B cell (primary cell): ENCODE measurements around the gene SHD. TPM values are rescaled to one million over a fixed set of nuclear protein-coding genes. Genes with fewer than 3 reads are reported as not detected.

ENCODE experiments used
- ATAC-seq: fragments of 200-7000 bp; cut with Tn5 transposase; one replicate; pipeline ENCODE4 v1.10.0; 2021; ENCODE audit warnings: low read depth, mild to moderate bottlenecking, moderate number of reproducible peaks, moderate library complexity
- CTCF ChIA-PET: fragments of 350-600 bp; sonication (Branson Sonifier 250); formaldehyde crosslinking; loops from one replicate; lab custom pipeline; 2021; ENCODE audit warnings: antibody characterized with exemption, inconsistent platforms; lab: Charles Lee
- POLR2A ChIA-PET: fragments of 350-600 bp; sonication (Branson Sonifier 250); formaldehyde crosslinking; loops from one replicate; lab custom pipeline; 2021; ENCODE audit warnings: antibody characterized with exemption; lab: Charles Lee
- DNase-seq: peaks from one replicate; pipeline ENCODE4 v3.0.0; 2013
- H2AFZ ChIP-seq: 2 replicates; pipeline ENCODE4 v1.6.1; 2012; ENCODE audit warnings: mild to moderate bottlenecking, low read depth, low read length; ENCODE audit not compliant: insufficient read depth, poor library complexity, severe bottlenecking
- H3K27ac ChIP-seq, 2 donors: 1 replicate in 1 of 2; 2 replicates in 1 of 2; pipeline ENCODE4 v1.5.1; 2012 to 2013; ENCODE audit warnings: low read length in 2 of 2, mild to moderate bottlenecking in 2 of 2, moderate library complexity in 1 of 2
- H3K27me3 ChIP-seq, 4 experiments: fragments of 200-600 bp in 1 of 4; sonication (generic) in 1 of 4; replicated peaks in 1 of 4; 1 replicate in 2 of 4; 2 replicates in 2 of 4; pipeline versions ENCODE4 v1.6.1 to v1.7.0; 2013 to 2016; ENCODE audit warnings: low read length in 3 of 4, mild to moderate bottlenecking in 2 of 4, mixed read lengths in 1 of 4, moderate library complexity in 1 of 4; ENCODE audit not compliant: insufficient read depth in 4 of 4, control insufficient read depth in 3 of 4; ENCODE audit errors: control extremely low read depth in 1 of 4
- H3K36me3 ChIP-seq, 2 experiments: replicated peaks in 1 of 2; 1 replicate in 1 of 2; 2 replicates in 1 of 2; pipeline versions ENCODE4 v1.6.1 to v1.7.1; 2013; ENCODE audit warnings: low read length in 1 of 2; ENCODE audit not compliant: insufficient read depth in 2 of 2, control insufficient read depth in 1 of 2; ENCODE audit errors: control extremely low read depth in 1 of 2, extremely low read depth in 1 of 2
- H3K4me1 ChIP-seq, 2 donors: fragments of 200-600 bp in 1 of 2; sonication (generic) in 1 of 2; 1 replicate in 1 of 2; 2 replicates in 1 of 2; pipeline versions ENCODE4 v1.5.1 to v1.6.1; 2013 to 2017; ENCODE audit warnings: low read length in 2 of 2; ENCODE audit not compliant: control insufficient read depth in 2 of 2, insufficient read depth in 2 of 2
- H3K4me2 ChIP-seq: replicated peaks from 2 replicates; pipeline ENCODE3; 2012; ENCODE audit warnings: mild to moderate bottlenecking, low read depth, low read length; ENCODE audit not compliant: poor library complexity, severe bottlenecking
- H3K4me3 ChIP-seq, 5 experiments: fragments of 200-600 bp in 1 of 5; sonication (generic) in 1 of 5; 1 replicate in 3 of 5; 2 replicates in 2 of 5; pipeline versions ENCODE4 v1.5.1 to v1.7.0; 2011 to 2016; ENCODE audit warnings: low read length in 4 of 5, mild to moderate bottlenecking in 4 of 5, low read depth in 2 of 5, control low read depth in 1 of 5, moderate library complexity in 1 of 5; ENCODE audit not compliant: insufficient read depth in 1 of 5; ENCODE audit errors: control extremely low read depth in 1 of 5, extremely low read depth in 1 of 5
- H3K79me2 ChIP-seq: fragments of 200-600 bp; sonication (generic); one replicate; pipeline ENCODE4 v1.6.0; 2016; ENCODE audit warnings: low read length; ENCODE audit not compliant: control insufficient read depth, insufficient read depth
- H3K9ac ChIP-seq: fragments of 200-600 bp; sonication (generic); 2 replicates; pipeline ENCODE4 v1.6.1; 2017; ENCODE audit warnings: mild to moderate bottlenecking, low read length, moderate library complexity
- H3K9me3 ChIP-seq, 3 donors: one replicate each; pipeline versions ENCODE4 v1.6.1 to v1.7.1; 2013; ENCODE audit warnings: low read length in 2 of 3; ENCODE audit not compliant: control insufficient read depth in 2 of 3, insufficient read depth in 1 of 3; ENCODE audit errors: control extremely low read depth in 1 of 3
- H4K20me1 ChIP-seq: 2 replicates; pipeline ENCODE4 v1.6.0; 2012; ENCODE audit warnings: mild to moderate bottlenecking, low read length; ENCODE audit not compliant: insufficient read depth, control insufficient read depth, poor library complexity, severe bottlenecking
- H3K27ac Mint-ChIP-seq: one replicate; pipeline ENCODE4 v1.8.0; 2021; ENCODE audit warnings: mixed read lengths
- H3K27me3 Mint-ChIP-seq: one replicate; pipeline ENCODE4 v1.8.0; 2021; ENCODE audit warnings: mixed read lengths
- H3K4me1 Mint-ChIP-seq: one replicate; pipeline ENCODE4 v1.8.0; 2021; ENCODE audit warnings: mixed read lengths
- H3K4me3 Mint-ChIP-seq: one replicate; pipeline ENCODE4 v1.8.0; 2021; ENCODE audit warnings: mixed read lengths
- H3K9me3 Mint-ChIP-seq: one replicate; pipeline ENCODE4 v1.8.0; 2022; ENCODE audit warnings: mixed read lengths; ENCODE audit not compliant: insufficient read depth
- CTCF ChIP-seq: fragments of 200-600 bp; IDR thresholded peaks from one replicate; pipeline ENCODE4 v1.8.0; 2022; ENCODE audit warnings: antibody characterized with exemption, mild to moderate bottlenecking
- EZH2 ChIP-seq: IDR thresholded peaks from 2 replicates; pipeline ENCODE4 v1.6.1; 2012; ENCODE audit warnings: borderline replicate concordance, low read depth, mild to moderate bottlenecking, moderate library complexity, low read length; ENCODE audit not compliant: insufficient read depth, poor library complexity, severe bottlenecking
- WGBS: methylation state at CpG from one replicate; pipeline ENCODE4 v1.1.5; 2013; ENCODE audit warnings: missing lambda C conversion rate; ENCODE audit not compliant: insufficient coverage; 5-methylcytosine and 5-hydroxymethylcytosine counted together
- intact Hi-C: fragments of 100-400 bp; cut with micrococcal nuclease; formaldehyde crosslinking; loops from one replicate; pipeline ENCODE4 v1.10.0; 2022
- polyA plus RNA-seq: library from polyadenylated mRNA; depleted of rRNA; stranded (reverse); fragments of >200 nt; gene quantifications from 2 replicates; pipeline ENCODE4 v1.2.3, GENCODE V29; 2012
- total RNA-seq, 2 donors: library from RNA; stranded (reverse); fragments of 120-200 nt in 1 of 2; gene quantifications; 1 replicate in 1 of 2; 2 replicates in 1 of 2; pipeline versions ENCODE4 v1.2.3 to v1.2.4, GENCODE V29; 2013 to 2022

Gene SHD
- total and polyA plus RNA-seq, 2 donors (not counting 1 experiment from before 2014, with no cell fraction given), result 0.17 TPM; not detected in 1

GRCh38 chr19:4292515-4292914 lies 13.4 kb downstream of the SHD start:
- 94% methylated on average over 7 of the region's 15 CpGs for WGBS
- Histone ChIP-seq H3K79me2 (no peaks in the 10 kb centered on the region), H3K27ac (no peak overlapping the region), H3K36me3 (no peaks in the 10 kb centered on the region), H3K9ac (no peak overlapping the region), H3K4me3 (no peak overlapping the region), H3K4me1 (no peaks in the 10 kb centered on the region), H2AFZ (no peak overlapping the region), H4K20me1 (no peaks in the 10 kb centered on the region), H3K27me3 (peaks cover 0 to 14% (median 1%) of the 10 kb centered on the region in 4 experiments), H3K9me3 (no peaks in the 10 kb centered on the region), H3K4me2 (no peak overlapping the region)
- no peak for ATAC-seq
- POLR2A ChIA-PET, result no interaction called here
- Mint-ChIP-seq H3K27me3 (peaks cover 5% of the 10 kb centered on the region), H3K27ac (no peak overlapping the region), H3K4me1 (no peaks in the 10 kb centered on the region), H3K9me3 (no peaks in the 10 kb centered on the region), H3K4me3 (no peak overlapping the region)
- TF ChIP-seq CTCF (no peak), EZH2 (no peak)
- CTCF ChIA-PET, result no interaction called here
- intact Hi-C loops, result no loop called here
- no peak for DNase-seq

- no peak for TF ChIP-seq CTCF
- TF ChIP-seq EZH2, result no peak
- ATAC-seq (no peak), DNase-seq (no peak)
- H3K27me3 ChIP-seq, result peaks cover 0 to 14% (median 0%) of the 10 kb centered on the region in 4 experiments
- Mint-ChIP-seq H3K27ac (no peak overlapping the region), H3K27me3 (peaks cover 3% of the 10 kb centered on the region), H3K9me3 (no peaks in the 10 kb centered on the region), H3K4me1 (no peaks in the 10 kb centered on the region), H3K4me3 (no peak overlapping the region)
- H3K79me2 ChIP-seq, result no peaks in the 10 kb centered on the region
- H3K4me1 ChIP-seq, result no peaks in the 10 kb centered on the region
- no peak overlapping the region for H3K4me2 ChIP-seq
- H2AFZ ChIP-seq, result no peak overlapping the region
- no peak overlapping the region for H3K4me3 ChIP-seq
- H4K20me1 ChIP-seq, result no peaks in the 10 kb centered on the region
- H3K27ac ChIP-seq, result no peak overlapping the region
- no peaks in the 10 kb centered on the region for H3K9me3 ChIP-seq
- no peaks in the 10 kb centered on the region for H3K36me3 ChIP-seq
- no peak overlapping the region for H3K9ac ChIP-seq
- POLR2A ChIA-PET, result no interaction called here
- intact Hi-C loops, result no loop called here
- WGBS, result 98% methylated on average over 4 of the region's 10 CpGs
- CTCF ChIA-PET, result no interaction called here
Measured at GRCh38 chr19:4294389-4294788, 15.3 kb downstream of the SHD start.
